Esophagus squamous epithelium (tissue), 5 donors: ENCODE data around the gene RNF151. TPM values are rescaled to one million over a fixed set of nuclear protein-coding genes. Genes with fewer than 3 reads are reported as not detected.

Source experiments
- DNase-seq: peaks from one replicate; lab custom pipeline; 2025; lab: John Stamatoyannopoulos, UW
- H3K27ac ChIP-seq, 4 donors: fragments of 200-600 bp; sonication (generic); one replicate each; pipeline ENCODE4 v1.5.1; 2016 to 2019; ENCODE audit warnings: mild to moderate bottlenecking in 1 of 4
- H3K27me3 ChIP-seq, 4 donors: fragments of 200-600 bp; sonication (generic); 1 replicate in 3 of 4; 2 replicates in 1 of 4; pipeline versions ENCODE4 v1.5.1 to v1.6.0; 2017 to 2021; ENCODE audit warnings: antibody characterized with exemption in 1 of 4
- H3K36me3 ChIP-seq, 3 donors: fragments of 200-600 bp; sonication (generic); one replicate each; pipeline ENCODE4 v1.5.1; 2016 to 2019
- H3K4me1 ChIP-seq, 3 donors: fragments of 200-600 bp; sonication (generic); one replicate each; pipeline ENCODE4 v1.5.1; 2017 to 2019
- H3K4me3 ChIP-seq, 4 donors: fragments of 200-600 bp; sonication (generic); 1 replicate in 3 of 4; 2 replicates in 1 of 4; pipeline ENCODE4 v1.5.1; 2016 to 2019; ENCODE audit warnings: mild to moderate bottlenecking in 2 of 4, moderate library complexity in 1 of 4
- H3K9me3 ChIP-seq, 3 donors: fragments of 200-600 bp; sonication (generic); one replicate each; pipeline ENCODE4 v1.5.1; 2016 to 2019
- CTCF ChIP-seq, 6 experiments: fragments of 450-650 bp in 4 of 6; fragments of 200-600 bp in 2 of 6; sonication (generic) in 2 of 6; IDR thresholded peaks; one replicate each; pipeline ENCODE4 v1.5.1; 2016 to 2019; ENCODE audit warnings: antibody characterized with exemption in 6 of 6, mild to moderate bottlenecking in 4 of 6, moderate library complexity in 4 of 6
- POLR2A ChIP-seq, 4 donors: fragments of 450-650 bp; IDR thresholded peaks; one replicate each; pipeline ENCODE4 v1.6.1; 2017; ENCODE audit warnings: antibody characterized with exemption in 4 of 4, mild to moderate bottlenecking in 4 of 4, moderate library complexity in 3 of 4
- WGBS, 2 donors: methylation state at CpG; one replicate each; pipeline ENCODE4 v1.1.5; 2018; 5-methylcytosine and 5-hydroxymethylcytosine counted together
- intact Hi-C: fragments of 100-400 bp; cut with DNase I; formaldehyde crosslinking; loops from one replicate; pipeline ENCODE4 v1.15.0; 2022
- small RNA-seq, 4 donors: library from RNA; depleted of rRNA; stranded (forward); fragments of <200 nt; gene quantifications; one replicate each; pipeline ENCODE3, GENCODE V24; 2016
- total RNA-seq, 4 donors: library from RNA; depleted of rRNA; stranded (reverse); fragments of >200 nt; gene quantifications; one replicate each; pipeline ENCODE4 v1.1.0, GENCODE V29; 2016
- donor health status: DM: yes; HTN: yes; CAD: no.

RNF151 gene
- total RNA-seq, 4 donors from 2014 or later, result not detected

- peaks cover 15 to 34% (median 17%) of the 10 kb centered on the region in 3 donors for H3K4me1 ChIP-seq
- 77 to 83% methylated on average over 6 to 14 of the region's 15 CpGs for WGBS, 2 donors
- TF ChIP-seq POLR2A (IDR thresholded peaks at IDR 0.05) (no peak), CTCF (IDR thresholded peaks at IDR 0.05) (no peak)
- peaks cover 0 to 19% (median 0%) of the 10 kb centered on the region in 4 donors for H3K27me3 ChIP-seq
- no peak for DNase-seq
- intact Hi-C loops, result no loop called here
- no peaks in the 10 kb centered on the region for H3K9me3 ChIP-seq
- H3K27ac ChIP-seq, result no peak overlapping the region
- no peak overlapping the region for H3K4me3 ChIP-seq
- H3K36me3 ChIP-seq, result no peaks in the 10 kb centered on the region
These were observed 46.9 kb downstream of the RNF151 start for GRCh38 chr16:2013527-2013926.

- no peak for DNase-seq
- Histone ChIP-seq H3K4me3 (no peak overlapping the region), H3K4me1 (peaks cover 14 to 34% (median 17%) of the 10 kb centered on the region in 3 donors), H3K27me3 (peaks cover 3 to 37% (median 5%) of the 10 kb centered on the region in 4 donors), H3K27ac (peak overlapping the region; percentile 58 to 78 (median 71)), H3K9me3 (no peaks in the 10 kb centered on the region), H3K36me3 (no peaks in the 10 kb centered on the region)
- TF ChIP-seq POLR2A (IDR thresholded peaks at IDR 0.05) (no peak), CTCF (IDR thresholded peaks at IDR 0.05) (no peak)
- intact Hi-C loops, result no loop called here
- 52 to 53% methylated on average over 18 to 23 of the region's 24 CpGs for WGBS, 2 donors
These were observed 48.7 kb downstream of the RNF151 start for GRCh38 chr16:2015117-2015946.

- 71 to 79% methylated on average over 3 to 7 of the region's 7 CpGs for WGBS, 2 donors
- intact Hi-C loops, result no loop called here
- DNase-seq, result no peak
- H3K4me1 ChIP-seq, result peaks cover 14 to 34% (median 18%) of the 10 kb centered on the region in 3 donors
- H3K27ac ChIP-seq, result peak overlapping the region; percentile 58 to 78 (median 70)
- peaks cover 3 to 42% (median 11%) of the 10 kb centered on the region in 4 donors for H3K27me3 ChIP-seq
- H3K9me3 ChIP-seq, result no peaks in the 10 kb centered on the region
- no peak overlapping the region for H3K4me3 ChIP-seq
- no peak for TF ChIP-seq CTCF (IDR thresholded peaks at IDR 0.05)
- TF ChIP-seq POLR2A (IDR thresholded peaks at IDR 0.05), result no peak
- no peaks in the 10 kb centered on the region for H3K36me3 ChIP-seq
These were observed 49.2 kb downstream of the RNF151 start for GRCh38 chr16:2015947-2016208.

- peaks cover 14 to 35% (median 18%) of the 10 kb centered on the region in 3 donors for H3K4me1 ChIP-seq
- no peak for DNase-seq
- H3K27ac ChIP-seq, result no peak overlapping the region
- WGBS, 2 donors, result 44% methylated on average over 2 of the region's 13 CpGs; no CpG with 5 or more reads in 1 of the 2 donors
- H3K27me3 ChIP-seq, result peaks cover 3 to 48% (median 11%) of the 10 kb centered on the region in 4 donors
- H3K9me3 ChIP-seq, result no peaks in the 10 kb centered on the region
- H3K36me3 ChIP-seq, result no peaks in the 10 kb centered on the region
- H3K4me3 ChIP-seq, result no peak overlapping the region
- intact Hi-C loops, result no loop called here
- peak in 2 of 6 experiments; percentile 17 to 20 for TF ChIP-seq CTCF (IDR thresholded peaks at IDR 0.05)
- no peak for TF ChIP-seq POLR2A (IDR thresholded peaks at IDR 0.05)
These were observed 49.8 kb downstream of the RNF151 start for GRCh38 chr16:2016407-2016922.

Small RNA genes lying within 50 kb of the gene (small RNA-seq; reads per million reads assigned to genes)
- gene AC005363.2, result 0 reads per million in 4 donors
- 0 reads per million in 4 donors for gene RN7SL219P
- gene SNORA10, result 0 reads per million in 4 donors
- gene SNORA64, result 0 reads per million in 4 donors

Other genes starting within 250 kb of the RNF151 start
- gene NME3, start 195.3 kb upstream of the RNF151 start, total RNA-seq, result 10 to 100 TPM; 30.2 to 57.1 (median 53.6) TPM
- gene EME2, start 194.0 kb upstream of the RNF151 start, total RNA-seq, result 10 to 100 TPM in 2 of 4 donors, 1 to 10 TPM in 2; 8.8 to 14.4 (median 10.1) TPM
- gene MRPS34, start 193.7 kb upstream of the RNF151 start, total RNA-seq, result 100 to 1,000 TPM in 3 of 4 donors, 10 to 100 TPM in 1; 89.5 to 158 (median 114) TPM
- 10 to 100 TPM; 27.8 to 84.5 (median 45.1) TPM for gene SPSB3, start 184.3 kb upstream of the RNF151 start, total RNA-seq
- 10 to 100 TPM; 71.4 to 91.5 (median 79.5) TPM for gene NUBP2, start 183.9 kb upstream of the RNF151 start, total RNA-seq
- gene IGFALS, start 173.2 kb upstream of the RNF151 start, total RNA-seq, result not detected
- 10 to 100 TPM; 30.6 to 56.5 (median 43.4) TPM for gene HAGH, start 140.0 kb upstream of the RNF151 start, total RNA-seq
- 10 to 100 TPM; 34.3 to 52.3 (median 46.9) TPM for gene FAHD1, start 139.7 kb upstream of the RNF151 start, total RNA-seq
- gene MEIOB, start 94.7 kb upstream of the RNF151 start, total RNA-seq, result under 1 TPM in 1 of 4 donors, not detected in 3; 0.76 TPM
- gene HS3ST6, start 48.4 kb upstream of the RNF151 start, total RNA-seq, result 1 to 10 TPM; 1.6 to 9.9 (median 6.3) TPM
- 10 to 100 TPM; 20.1 to 36.4 (median 21.0) TPM for gene MSRB1, start 23.7 kb upstream of the RNF151 start, total RNA-seq
- not detected for gene RPL3L, start 12.2 kb upstream of the RNF151 start, total RNA-seq
- 100 to 1,000 TPM; 172 to 215 (median 189) TPM for gene NDUFB10, start 7.3 kb upstream of the RNF151 start, total RNA-seq
- 1,000 to 10,000 TPM; 1,980 to 2,837 (median 2,292) TPM for gene RPS2, start 2.0 kb upstream of the RNF151 start, total RNA-seq
- 10 to 100 TPM; 32.7 to 48.2 (median 36.7) TPM for gene TBL3, start 5.2 kb downstream of the RNF151 start, total RNA-seq
- gene NOXO1, start 14.6 kb downstream of the RNF151 start, total RNA-seq, result 1 to 10 TPM in 2 of 4 donors, under 1 TPM in 2; 0.38 to 4.2 (median 1.8) TPM
- gene GFER, start 17.3 kb downstream of the RNF151 start, total RNA-seq, result 10 to 100 TPM in 2 of 4 donors, 1 to 10 TPM in 2; 5.6 to 30.4 (median 13.6) TPM
- 1 to 10 TPM in 2 of 4 donors, under 1 TPM in 1, not detected in 1; 0.38 to 1.0 (median 1.0) TPM for gene SYNGR3, start 23.1 kb downstream of the RNF151 start, total RNA-seq
- 10 to 100 TPM; 31.3 to 56.1 (median 40.9) TPM for gene ZNF598, start 43.0 kb downstream of the RNF151 start, total RNA-seq
- under 1 TPM in 1 of 4 donors, not detected in 3; 0.48 TPM for gene NPW, start 52.9 kb downstream of the RNF151 start, total RNA-seq
- gene NHERF2, start 60.0 kb downstream of the RNF151 start, total RNA-seq, result 10 to 100 TPM; 11.6 to 31.7 (median 16.5) TPM
- 10 to 100 TPM in 2 of 4 donors, 1 to 10 TPM in 2; 7.8 to 26.0 (median 10.0) TPM for gene NTHL1, start 81.0 kb downstream of the RNF151 start, total RNA-seq
- gene TSC2, start 81.1 kb downstream of the RNF151 start, total RNA-seq, result 10 to 100 TPM; 22.8 to 79.7 (median 41.2) TPM
- 100 to 1,000 TPM in 1 of 4 donors, 10 to 100 TPM in 3; 34.1 to 123 (median 64.1) TPM for gene PKD1, start 169.0 kb downstream of the RNF151 start, total RNA-seq
- gene RAB26, start 181.8 kb downstream of the RNF151 start, total RNA-seq, result 1 to 10 TPM in 2 of 4 donors, under 1 TPM in 2; 0.26 to 4.2 (median 0.99) TPM
- gene TRAF7, start 188.9 kb downstream of the RNF151 start, total RNA-seq, result 10 to 100 TPM; 46.9 to 79.6 (median 73.2) TPM
- gene CASKIN1, start 229.7 kb downstream of the RNF151 start, total RNA-seq, result under 1 TPM in 2 of 4 donors, not detected in 2; 0.04 to 0.38 TPM
- 10 to 100 TPM; 33.1 to 48.8 (median 42.8) TPM for gene MLST8, start 238.6 kb downstream of the RNF151 start, total RNA-seq
- 1 to 10 TPM in 3 of 4 donors, not detected in 1; 1.1 to 2.0 (median 1.6) TPM for gene BRICD5, start 244.0 kb downstream of the RNF151 start, total RNA-seq
- gene PGP, start 248.0 kb downstream of the RNF151 start, total RNA-seq, result 10 to 100 TPM in 1 of 4 donors, 1 to 10 TPM in 3; 5.5 to 14.2 (median 7.4) TPM